Heart right ventricle (tissue), 16 donors: ENCODE results near the gene TSFM. TPM values are rescaled to one million over a fixed set of nuclear protein-coding genes. Genes with fewer than 3 reads are reported as not detected.

Experiments
- ATAC-seq, 8 donors: fragments of 200-7000 bp; cut with Tn5 transposase; one replicate each; pipeline ENCODE4 v1.9.1; 2020; ENCODE audit warnings: mild to moderate bottlenecking in 8 of 8, moderate library complexity in 8 of 8, moderate number of reproducible peaks in 1 of 8
- DNase-seq, 2 donors: peaks; one replicate each; pipeline ENCODE4 v3.0.0-alpha.2; 2020
- H3K27ac ChIP-seq, 10 donors: fragments of 200-600 bp; sonication (generic) in 2 of 10; one replicate each; pipeline versions ENCODE4 v1.5.0 to v1.8.0; 2020 to 2022; ENCODE audit warnings: mild to moderate bottlenecking in 3 of 10
- H3K27me3 ChIP-seq, 7 donors: fragments of 200-600 bp; one replicate each; pipeline ENCODE4 v1.8.0; 2021 to 2022; ENCODE audit warnings: mild to moderate bottlenecking in 2 of 7
- H3K36me3 ChIP-seq, 9 donors: fragments of 200-600 bp; sonication (generic) in 1 of 9; one replicate each; pipeline versions ENCODE4 v1.5.0 to v1.8.0; 2020 to 2022; ENCODE audit warnings: mild to moderate bottlenecking in 2 of 9
- H3K4me1 ChIP-seq, 9 donors: fragments of 200-600 bp; sonication (generic) in 1 of 9; one replicate each; pipeline versions ENCODE4 v1.5.0 to v1.8.0; 2020 to 2022; ENCODE audit warnings: mild to moderate bottlenecking in 4 of 9
- H3K4me3 ChIP-seq, 10 donors: fragments of 200-600 bp; sonication (generic) in 2 of 10; one replicate each; pipeline versions ENCODE4 v1.5.0 to v1.8.0; 2020 to 2022; ENCODE audit warnings: mild to moderate bottlenecking in 7 of 10, moderate library complexity in 2 of 10
- H3K9me3 ChIP-seq, 11 donors: fragments of 200-600 bp in 10 of 11; sonication (generic) in 2 of 11; one replicate each; pipeline versions ENCODE4 v1.5.0 to v1.8.0; 2013 to 2022; ENCODE audit warnings: mild to moderate bottlenecking in 2 of 11, control low read depth in 1 of 11, moderate library complexity in 1 of 11
- CTCF ChIP-seq, 9 donors: fragments of 200-600 bp; sonication (generic) in 2 of 9; IDR thresholded peaks; one replicate each; pipeline versions ENCODE4 v1.5.0 to v1.8.0; 2021 to 2022; ENCODE audit warnings: antibody characterized with exemption in 9 of 9, mild to moderate bottlenecking in 5 of 9, moderate library complexity in 1 of 9
- WGBS, 2 donors: extraction: QIAGEN DNeasy Blood & Tissue Kit; methylation state at CpG; one replicate each; pipeline ENCODE4 v1.1.7; 2013; ENCODE audit warnings: inconsistent platforms in 1 of 2; 5-methylcytosine and 5-hydroxymethylcytosine counted together
- intact Hi-C, 10 donors: fragments of 100-400 bp; cut with DNase I; formaldehyde crosslinking; loops; one replicate each; pipeline versions ENCODE4 v1.11.1 to v1.14.2; 2022
- long read RNA-seq, 3 donors: library from polyadenylated mRNA; unstranded; transcript quantifications; one replicate each; pipeline ENCODE4 v2.0.0, GENCODE V29; 2020 to 2021
- polyA plus RNA-seq, 2 donors: library from polyadenylated mRNA; stranded (reverse); fragments of 200-250 nt; gene quantifications; one replicate each; pipeline ENCODE4 v1.2.3, GENCODE V29; 2013
- total RNA-seq, 10 donors: library from RNA; stranded (reverse); fragmentation: NEBNext Ultra II Directional in 3 of 10; extraction: Animal tissue kit (Norgen Biotek cat#: 25700) in 3 of 10; gene quantifications; one replicate each; pipeline versions ENCODE4 v1.2.1 to v1.2.4, GENCODE V29; 2021 to 2023
- donor health status: Arrhythmogenic right ventricular cardiomyopathy.
- donor health status: ischemic (EF 13 %, LVEDD 7.1; RV severe dilation, severe dysfunction).
- donor health status: healthy with polysubstance abuse.
- donor health status: DM: no; HTN: yes; CAD: no.
- donor health status: DM: no; HTN: no; CAD: no.
- donor health status: ischemic (EF 25% LVEDD 6.9; RV normal size, moderate dysfunction).
- donor health status: ischemic (EF 25% LVEDD 5.7; RV mildly dilated, moderate dysfunction).
- donor health status: healthy.
- donor health status: DM: yes; HTN: yes; CAD: no.
- donor health status: Ischemic cardiomyopathy.
- donor health status: ischemic (EF 35%, LVEDD 5.7; RV mildly dilated, moderate dysfunction).
- donor health status: nonischemic (EF 11% LVEDD 7.7; RV severe dilation, severe dysfunction).
- donor health status: DM: yes; HTN: yes; CAD: no.
- donor health status: PGD.
- donor health status: ischemic (EF 29% LVEDD 5.4; RV normal size, mild dysfunction).
- donor health status: nonischemic (EF 23%, LVEDD 6.1; RV moderate dilation, normal function).

The TSFM gene
- total RNA-seq, result 10 to 100 TPM; 41.2 to 70.6 (median 52.6) TPM
- polyA plus RNA-seq, result 10 to 100 TPM; 22.9 to 58.0 TPM
- long read RNA-seq, donor 1, transcript TSFM-204 (6 exons, 2,192 nt), result major isoform, 13 of 20 reads
- long read RNA-seq, donor 1, partial matches to known transcripts, result 2 of 20 reads
- long read RNA-seq, donor 1, other reads (novel, unspliced or antisense), result 1 of 20 reads
- long read RNA-seq, donor 2, transcript TSFM-204 (6 exons, 2,192 nt), result major isoform, 21 of 35 reads
- long read RNA-seq, donor 2, transcript TSFM-208 (6 exons, 651 nt), result minor isoform, 7 of 35 reads
- long read RNA-seq, donor 2, partial matches to known transcripts, result 1 of 35 reads
- long read RNA-seq, donor 2, other reads (novel, unspliced or antisense), result 4 of 35 reads
- long read RNA-seq, donor 3, transcript TSFM-208 (6 exons, 651 nt), result minor isoform, 6 of 52 reads
- long read RNA-seq, donor 3, transcript TSFM-204 (6 exons, 2,192 nt), result major isoform, 33 of 52 reads
- long read RNA-seq, donor 3, partial matches to known transcripts, result 1 of 52 reads
- long read RNA-seq, donor 3, other reads (novel, unspliced or antisense), result 8 of 52 reads

GRCh38 chr12:57782608-57783465 lies at the start of gene TSFM:
Gene TSFM (plus strand): TSS chr12:57782787. CDS start chr12:57782802, 15 bp downstream.
- Histone ChIP-seq H3K4me3 (peak within 1 kb of the TSS; percentile 64 to 99 (median 90)), H3K9me3 (no peaks in the 10 kb centered on the region), H3K4me1 (peaks cover 0 to 38% (median 17%) of the 10 kb centered on the region in 9 donors), H3K27me3 (no peaks in the 10 kb centered on the region), H3K27ac (peak within 1 kb of the TSS in 9 of 10 donors; percentile 6 to 90 (median 68)), H3K36me3 (peaks cover 0 to 52% (median 24%) of the 10 kb centered on the region in 9 donors)
- peak; percentile 91 to 97 (median 92) for ATAC-seq
- peak; percentile 98 to 99 for DNase-seq
- intact Hi-C loops, result loop anchor here in 5 of 10 donors (1.0 to 5.0 kb wide), 3 partner anchors 122 to 124 kb away; no protein-coding TSS in a partner anchor
- whole genome bisulfite sequencing, 2 donors, result 1 to 2% methylated on average over 45 of the region's 45 CpGs
- peak; percentile 86 to 96 (median 93) for TF ChIP-seq CTCF (IDR thresholded peaks at IDR 0.05)

GRCh38 chr12:57733928-57734327 lies 48.7 kb upstream of the TSFM start:
- peak overlapping the region in 1 of 10 donors; percentile 1 for H3K4me3 ChIP-seq
- 76% methylated on average over 6 of the region's 6 CpGs for WGBS, 2 donors
- DNase-seq (no peak), ATAC-seq (no peak)
- peaks cover 19 to 38% (median 32%) of the 10 kb centered on the region in 9 donors for H3K4me1 ChIP-seq
- peaks cover 0 to 70% (median 0%) of the 10 kb centered on the region in 9 donors for H3K36me3 ChIP-seq
- peaks cover 13 to 83% (median 57%) of the 10 kb centered on the region in 7 donors for H3K27me3 ChIP-seq
- no peaks in the 10 kb centered on the region for H3K9me3 ChIP-seq
- intact Hi-C loops, result no loop called here
- no peak for TF ChIP-seq CTCF (IDR thresholded peaks at IDR 0.05)
- H3K27ac ChIP-seq, result no peak overlapping the region

GRCh38 chr12:57734591-57734990 lies 48.0 kb upstream of the TSFM start:
- DNase-seq, result no peak
- Histone ChIP-seq H3K9me3 (no peaks in the 10 kb centered on the region), H3K4me1 (peaks cover 19 to 45% (median 34%) of the 10 kb centered on the region in 9 donors), H3K4me3 (peak overlapping the region in 2 of 10 donors; percentile 17 to 53), H3K36me3 (peaks cover 0 to 64% (median 0%) of the 10 kb centered on the region in 9 donors), H3K27ac (peak overlapping the region in 1 of 10 donors; percentile 7), H3K27me3 (peaks cover 13 to 90% (median 64%) of the 10 kb centered on the region in 7 donors)
- 78% methylated on average over 4 of the region's 4 CpGs for WGBS, 2 donors
- intact Hi-C loops, result no loop called here
- no peak for ATAC-seq
- TF ChIP-seq CTCF (IDR thresholded peaks at IDR 0.05), result no peak
